GM21528 (cell line): ENCODE data around the gene PIWIL4.
"Not testable (repeated sequence)": the region's sequence is repeated elsewhere in the genome, so short reads cannot be mapped to it uniquely, and the experiment has no call there.

ENCODE experiments used
- ATAC-seq: cut with Tn5 transposase; IDR thresholded peaks from one replicate; pipeline ENCODE4 v1.9.1; 2021; ENCODE audit warnings: mild to moderate bottlenecking, moderate library complexity; ENCODE audit not compliant: unreplicated experiment, low FRiP score

Gene PIWIL4

DNA sequence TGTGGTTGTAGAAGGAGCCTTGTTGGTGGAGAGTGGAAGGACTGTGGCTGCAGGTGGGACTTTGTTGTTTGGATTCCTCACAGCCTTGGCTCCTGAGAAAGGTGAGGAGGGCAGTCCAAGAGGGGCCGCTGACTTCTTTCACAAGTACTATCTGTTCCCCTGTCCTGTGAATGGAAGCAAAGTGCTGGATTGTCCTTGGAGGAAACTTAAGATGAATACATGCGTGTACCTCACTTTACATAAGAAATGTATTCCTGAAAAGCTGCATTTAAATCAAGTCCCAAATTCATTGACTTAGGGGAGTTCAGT, 21.1 kb upstream of the PIWIL4 start:
- ATAC-seq: no peak

DNA sequence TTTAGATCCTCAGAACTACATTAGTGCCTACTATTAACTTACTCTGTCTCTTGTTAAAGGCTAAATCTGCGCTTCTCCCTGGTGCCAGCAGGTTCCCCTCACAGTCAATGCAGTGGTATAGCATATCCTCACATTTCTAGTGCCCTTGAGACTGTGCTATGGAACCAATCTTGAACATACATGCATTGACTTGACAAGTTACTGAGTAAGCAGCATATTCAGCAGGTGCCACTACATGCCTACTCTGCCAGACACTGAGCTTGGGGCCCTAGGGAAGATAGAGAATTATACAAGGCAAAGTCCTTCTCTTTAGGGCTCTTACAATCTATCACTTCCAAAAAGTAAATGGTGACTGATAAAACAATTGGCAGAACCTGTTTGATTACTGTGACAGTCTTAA, 20.3 kb upstream of the PIWIL4 start:
- no peak for ATAC-seq

DNA sequence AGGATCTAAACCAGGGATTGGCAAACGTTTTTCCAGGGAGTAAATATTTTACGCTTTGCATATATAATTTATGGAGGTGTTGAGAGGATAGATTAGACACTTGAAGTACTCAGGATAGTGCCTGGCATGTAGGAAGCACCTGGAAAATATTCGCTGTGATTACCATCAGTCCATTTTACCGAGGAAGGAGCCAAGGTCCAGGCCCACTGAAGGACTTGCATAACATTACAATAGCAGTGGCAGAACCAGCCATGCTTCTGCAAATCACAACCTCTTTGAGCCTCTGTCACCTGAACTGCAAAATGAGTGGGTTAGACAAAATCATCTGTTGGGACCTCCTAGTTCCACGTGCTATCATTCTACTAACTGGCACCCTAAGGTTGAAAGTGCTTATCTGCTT, 18.0 kb upstream of the PIWIL4 start:
- no peak for ATAC-seq

- no peak for ATAC-seq
Measured at GRCh38 chr11:94550513-94550912, 16.7 kb upstream of the PIWIL4 start.

GRCh38 chr11:94553938-94554337, 13.2 kb upstream of the PIWIL4 start:
- ATAC-seq: no peak

DNA sequence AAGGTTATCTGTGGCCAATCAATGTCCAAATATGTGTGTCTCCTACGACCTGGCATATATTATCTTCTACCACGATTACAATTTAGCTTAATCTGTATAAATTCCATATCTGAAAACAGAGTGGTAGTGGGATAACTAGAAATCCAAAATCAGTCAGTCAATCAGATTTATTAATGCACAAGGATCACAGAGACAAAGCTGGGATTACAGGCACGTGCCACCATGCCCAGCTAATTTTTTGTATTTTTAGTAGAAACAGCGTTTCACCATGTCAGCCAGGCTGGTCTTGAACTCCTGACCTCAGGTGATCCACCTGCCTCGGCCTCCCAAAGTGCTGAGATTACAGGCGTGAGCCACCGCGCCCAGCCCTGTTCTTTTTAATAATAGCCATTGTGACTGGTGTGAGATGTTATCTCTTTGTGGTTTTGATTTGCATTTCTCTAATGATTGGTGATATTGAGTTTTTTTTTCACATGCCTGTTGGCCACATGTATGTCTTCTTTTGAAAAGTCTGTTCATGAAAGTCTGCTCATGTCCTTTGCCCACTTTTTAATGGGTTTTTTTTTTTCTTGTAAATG, 11.3 kb upstream of the PIWIL4 start:
- ATAC-seq: not testable (repeated sequence)

DNA sequence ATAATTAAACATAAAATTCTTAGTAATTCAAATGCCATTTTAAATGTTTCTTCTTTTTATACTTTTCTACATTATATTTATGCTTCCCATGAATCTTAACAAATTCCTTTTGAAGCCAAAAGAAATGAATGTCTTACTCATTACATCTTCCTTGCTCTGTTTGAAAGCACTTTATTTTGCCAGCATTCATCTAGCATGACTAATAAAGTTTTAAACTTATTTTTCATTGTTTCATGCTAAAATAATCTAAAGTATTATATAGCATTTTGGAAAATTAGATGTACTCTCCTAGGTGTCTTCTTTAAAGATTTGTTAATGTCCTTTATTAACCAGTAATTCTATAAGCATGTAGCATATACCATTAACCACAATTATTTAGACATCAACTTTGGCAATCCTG, 9.7 kb upstream of the PIWIL4 start:
- no peak for ATAC-seq

DNA sequence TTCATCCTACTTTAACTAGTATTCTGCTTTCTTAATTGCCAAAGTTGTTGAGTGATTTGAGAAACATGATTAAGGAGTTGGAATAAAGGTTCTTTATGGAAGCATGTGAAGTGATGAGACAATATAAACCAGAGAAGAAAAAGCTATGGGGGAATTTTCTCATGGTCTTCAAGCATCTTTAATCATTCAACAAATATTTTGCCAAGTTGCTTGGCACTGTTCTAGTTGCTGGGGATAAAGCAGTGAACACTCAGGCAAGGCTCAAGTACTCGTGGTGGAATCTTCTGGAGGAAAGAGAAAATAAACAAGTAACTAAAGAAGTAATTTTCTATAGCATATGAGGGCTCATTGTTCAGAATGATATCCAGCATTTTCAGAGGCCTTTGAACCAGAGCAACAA, 9.2 kb upstream of the PIWIL4 start:
- no peak for ATAC-seq

DNA sequence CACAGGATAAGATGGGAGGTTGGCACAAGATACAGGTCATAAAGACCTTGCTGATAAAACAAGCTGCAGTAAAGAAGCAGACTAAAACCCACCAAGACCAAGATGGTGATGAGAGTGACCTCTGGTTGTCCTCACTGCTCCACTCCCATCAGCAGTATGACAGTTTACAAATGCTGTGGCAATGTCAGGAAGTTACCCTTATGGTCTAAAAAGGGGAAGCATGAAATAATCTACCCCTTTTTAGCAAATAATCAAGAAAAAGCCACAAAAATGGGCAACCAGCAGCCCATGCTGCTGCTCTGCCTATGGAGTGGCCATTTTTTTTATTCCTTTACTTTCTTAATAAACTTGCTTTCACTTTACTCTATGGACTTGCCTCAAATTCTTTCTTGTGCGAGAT, 8.7 kb upstream of the PIWIL4 start:
- no peak for ATAC-seq

DNA sequence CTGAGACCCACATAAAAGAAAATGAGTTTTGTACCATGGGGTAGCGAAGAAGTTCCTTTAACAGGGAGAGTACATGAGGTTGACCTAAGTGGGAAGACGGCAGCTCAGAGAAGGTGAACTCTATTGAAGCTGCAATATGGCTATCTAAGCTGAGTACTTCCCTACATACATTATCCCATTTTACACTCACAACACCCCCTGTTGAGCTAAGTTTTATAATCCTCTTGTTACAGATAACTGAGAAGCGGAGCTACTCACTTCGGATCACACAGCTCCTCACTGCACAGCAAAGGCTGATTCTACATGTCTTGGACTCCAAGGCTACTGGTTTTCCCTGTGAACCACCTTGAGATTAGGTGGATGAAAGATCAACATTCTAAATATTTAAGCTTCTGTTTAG, 8.2 kb upstream of the PIWIL4 start:
- no peak for ATAC-seq

GRCh38 chr11:94559361-94559760, 7.8 kb upstream of the PIWIL4 start:
- no peak for ATAC-seq

GRCh38 chr11:94560834-94561233, 6.3 kb upstream of the PIWIL4 start:
- no peak for ATAC-seq

DNA sequence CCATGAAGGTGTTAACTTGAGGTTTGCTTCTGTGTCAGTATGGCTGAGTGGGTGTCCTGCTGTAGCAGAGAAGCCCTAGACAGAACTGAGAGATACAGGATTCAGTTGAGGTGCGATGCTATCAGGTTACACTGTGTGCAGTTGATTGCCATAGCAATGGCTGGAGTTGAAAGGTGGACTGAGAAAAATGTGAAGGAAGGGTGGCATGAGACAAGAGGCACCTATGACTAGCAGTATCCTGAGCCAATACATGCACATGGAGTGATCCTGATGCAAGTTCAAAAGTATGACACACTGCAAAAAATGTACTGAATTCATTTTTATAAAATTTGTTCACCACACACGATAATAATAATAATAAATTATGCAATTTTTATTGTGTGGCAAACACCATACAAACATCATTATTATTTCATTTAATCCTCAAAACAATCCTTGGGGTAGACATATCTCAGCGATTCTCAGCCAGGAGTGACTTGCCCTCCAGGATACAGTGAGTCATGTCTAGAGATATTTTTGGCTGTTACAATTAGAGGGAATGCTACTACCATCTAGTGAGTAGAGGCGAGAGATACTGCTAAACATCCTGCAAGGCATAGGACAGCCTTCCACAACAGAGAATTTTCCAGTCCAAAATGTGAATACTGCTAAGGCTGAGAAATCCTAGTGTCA, 3.9 kb upstream of the PIWIL4 start:
- ATAC-seq: no peak

DNA sequence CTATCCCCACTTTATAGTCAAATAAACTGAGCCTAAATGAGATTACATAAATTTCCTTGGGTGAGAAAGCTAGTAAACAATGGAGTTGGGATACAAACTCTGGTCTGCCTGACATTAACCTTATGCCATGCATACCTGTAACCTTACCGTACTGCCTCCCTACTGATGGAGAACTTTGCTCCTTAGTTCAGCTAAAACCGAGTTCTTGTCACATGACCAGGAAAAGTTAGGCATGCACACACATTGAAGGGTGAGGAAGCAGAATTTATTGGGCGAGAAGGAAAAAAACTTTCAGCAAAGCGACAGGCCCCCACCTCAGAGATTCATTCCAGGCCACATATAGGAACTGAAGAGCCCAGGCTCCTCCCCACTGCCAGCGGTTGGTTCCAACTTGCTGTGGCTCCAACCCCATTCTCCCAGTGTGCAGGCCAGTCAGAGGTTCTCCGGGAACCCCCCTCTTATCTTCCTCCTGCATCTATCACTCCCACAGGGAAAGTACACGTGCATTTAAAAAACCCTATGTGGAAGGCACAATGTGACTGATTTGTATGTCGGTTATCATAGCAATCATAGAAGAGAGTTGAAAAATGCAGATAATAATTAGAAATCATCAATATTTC, 3.2 kb upstream of the PIWIL4 start:
- no peak for ATAC-seq

DNA sequence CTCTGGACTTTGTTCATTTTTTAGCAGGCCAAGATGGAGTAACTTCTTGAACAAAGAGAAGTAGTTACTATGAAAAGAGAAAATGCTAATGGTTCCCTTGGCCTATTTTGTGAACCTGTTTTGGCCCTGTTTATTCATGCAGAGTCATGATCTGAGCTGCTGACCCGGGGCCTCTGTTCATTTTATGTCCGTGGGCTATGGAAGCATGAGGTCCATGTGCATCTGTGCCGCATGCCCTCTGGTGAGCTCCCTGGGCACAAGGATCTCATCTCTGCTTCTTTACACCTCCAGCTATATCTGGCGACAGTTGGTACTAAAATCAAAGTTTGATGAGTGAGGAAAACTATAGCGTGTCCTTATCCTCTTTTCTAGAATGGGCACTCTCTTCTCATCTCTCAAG, 1.0 kb downstream of the PIWIL4 start:
- no peak for ATAC-seq

- ATAC-seq: no peak
Measured at GRCh38 chr11:94568717-94569116, 1.5 kb downstream of the PIWIL4 start.

DNA sequence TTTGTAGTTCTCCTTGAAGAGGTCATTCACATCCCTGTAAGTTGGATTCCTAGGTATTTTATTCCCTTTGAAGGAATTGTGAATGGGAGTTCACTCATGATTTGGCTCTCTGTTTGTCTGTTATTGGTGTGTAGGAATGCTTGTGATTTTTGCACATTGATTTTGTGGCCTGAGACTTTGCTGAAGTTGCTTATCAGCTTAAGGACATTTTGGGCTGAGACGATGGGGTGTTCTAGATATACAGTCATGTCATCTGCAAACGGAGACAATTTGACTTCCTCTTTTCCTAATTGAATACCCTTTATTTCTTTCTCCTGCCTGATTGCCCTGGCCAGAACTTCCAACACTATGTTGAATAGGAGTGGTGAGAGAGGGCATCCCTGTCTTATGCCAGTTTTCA, 5.8 kb downstream of the PIWIL4 start:
- ATAC-seq: not testable (repeated sequence)

- ATAC-seq: no peak
Measured at GRCh38 chr11:94574193-94574961, 7.2 kb downstream of the PIWIL4 start.

GRCh38 chr11:94576306-94576705, 9.1 kb downstream of the PIWIL4 start:
- ATAC-seq: no peak

- no peak for ATAC-seq
Measured at GRCh38 chr11:94577841-94578240, 10.7 kb downstream of the PIWIL4 start.

- no peak for ATAC-seq
Measured at GRCh38 chr11:94581926-94582325, 14.8 kb downstream of the PIWIL4 start.
